Heart left ventricle (tissue), 16 donors: Measurements from ENCODE around the gene PARD6A. TPM values are rescaled to one million over a fixed set of nuclear protein-coding genes. Genes with fewer than 3 reads are reported as not detected.

ENCODE experiments used
- ATAC-seq, 4 donors: fragments of 200-7000 bp; cut with Tn5 transposase; one replicate each; pipeline ENCODE4 v1.9.1; 2020 to 2022; ENCODE audit warnings: moderate library complexity in 4 of 4, mild to moderate bottlenecking in 3 of 4, moderate number of reproducible peaks in 1 of 4
- DNase-seq, 5 donors: peaks; one replicate each; pipeline ENCODE4 v3.0.0-alpha.2; 2020
- H3K27ac ChIP-seq, 12 donors: fragments of 200-600 bp; sonication (generic) in 4 of 12; one replicate each; pipeline versions ENCODE4 v1.5.0 to v1.8.0; 2016 to 2022; ENCODE audit warnings: mild to moderate bottlenecking in 2 of 12
- H3K27me3 ChIP-seq, 9 donors: fragments of 200-600 bp; sonication (generic) in 2 of 9; one replicate each; pipeline versions ENCODE4 v1.5.1 to v1.8.0; 2016 to 2022; ENCODE audit warnings: mild to moderate bottlenecking in 3 of 9
- H3K36me3 ChIP-seq, 9 donors: fragments of 200-600 bp; sonication (generic) in 2 of 9; one replicate each; pipeline versions ENCODE4 v1.5.0 to v1.8.0; 2018 to 2022; ENCODE audit warnings: mild to moderate bottlenecking in 2 of 9
- H3K4me1 ChIP-seq, 12 donors: fragments of 200-600 bp; sonication (generic) in 4 of 12; one replicate each; pipeline versions ENCODE4 v1.5.0 to v1.8.0; 2016 to 2022; ENCODE audit warnings: mild to moderate bottlenecking in 3 of 12
- H3K4me3 ChIP-seq, 12 donors: fragments of 200-600 bp; sonication (generic) in 4 of 12; one replicate each; pipeline versions ENCODE4 v1.5.0 to v1.8.0; 2017 to 2022; ENCODE audit warnings: mild to moderate bottlenecking in 9 of 12, moderate library complexity in 4 of 12
- H3K9me3 ChIP-seq, 12 donors: fragments of 200-600 bp; sonication (generic) in 4 of 12; one replicate each; pipeline versions ENCODE4 v1.5.0 to v1.8.0; 2016 to 2022; ENCODE audit warnings: mild to moderate bottlenecking in 1 of 12
- CTCF ChIP-seq, 12 donors: fragments of 200-600 bp; sonication (generic) in 4 of 12; IDR thresholded peaks; one replicate each; pipeline versions ENCODE4 v1.5.0 to v1.8.0; 2018 to 2022; ENCODE audit warnings: antibody characterized with exemption in 12 of 12, mild to moderate bottlenecking in 5 of 12
- POLR2A ChIP-seq, 2 donors: fragments of 450-650 bp; IDR thresholded peaks; one replicate each; pipeline ENCODE4 v1.6.1; 2017; ENCODE audit warnings: antibody characterized with exemption in 2 of 2, mild to moderate bottlenecking in 2 of 2, moderate library complexity in 2 of 2
- WGBS, 4 donors: extraction: QIAGEN DNeasy Blood & Tissue Kit in 2 of 4; methylation state at CpG; one replicate each; pipeline versions ENCODE4 v1.1.5 to v1.1.7; 2013 to 2018; 5-methylcytosine and 5-hydroxymethylcytosine counted together
- intact Hi-C, 10 donors: fragments of 100-400 bp; cut with DNase I; formaldehyde crosslinking; loops; one replicate each; pipeline versions ENCODE4 v1.11.1 to v1.14.2; 2022
- polyA plus RNA-seq, 2 donors: library from polyadenylated mRNA; stranded (reverse); fragments of 200-250 nt; gene quantifications; one replicate each; pipeline ENCODE4 v1.2.3, GENCODE V29; 2013
- total RNA-seq, 9 donors: library from RNA; depleted of rRNA in 2 of 9; stranded (reverse); fragments of >200 nt in 2 of 9; fragmentation: NEBNext Ultra II Directional in 3 of 9; extraction: Animal tissue kit (Norgen Biotek cat#: 25700) in 3 of 9; gene quantifications; one replicate each; pipeline versions ENCODE4 v1.1.0 to v1.2.4, GENCODE V29; 2016 to 2023
- donor health status: ischemic (EF 13 %, LVEDD 7.1; RV severe dilation, severe dysfunction).
- donor health status: healthy with polysubstance abuse.
- donor health status: DM: no; HTN: yes; CAD: no.
- donor health status: DM: no; HTN: no; CAD: no.
- donor health status: ischemic (EF 25% LVEDD 6.9; RV normal size, moderate dysfunction).
- donor health status: ischemic (EF 25% LVEDD 5.7; RV mildly dilated, moderate dysfunction).
- donor health status: healthy.
- donor health status: DM: yes; HTN: yes; CAD: no.
- donor health status: ischemic (EF 35%, LVEDD 5.7; RV mildly dilated, moderate dysfunction).
- donor health status: nonischemic (EF 11% LVEDD 7.7; RV severe dilation, severe dysfunction).
- donor health status: DM: yes; HTN: yes; CAD: no.
- donor health status: PGD.
- donor health status: ischemic (EF 29% LVEDD 5.4; RV normal size, mild dysfunction).
- donor health status: nonischemic (EF 23%, LVEDD 6.1; RV moderate dilation, normal function).

The PARD6A gene
- total and polyA plus RNA-seq, 11 donors, result 1.7 to 7.0 (median 2.9) TPM

GRCh38 chr16:67641779-67642708 is 18.7 kb upstream of the PARD6A start:
- ATAC-seq, result peak; percentile 88 to 97 (median 94)
- H3K27me3 ChIP-seq, result peaks cover 0 to 29% (median 18%) of the 10 kb centered on the region in 9 donors
- H3K4me3 ChIP-seq, result no peak overlapping the region
- TF ChIP-seq POLR2A (IDR thresholded peaks at IDR 0.05), result no peak
- H3K9me3 ChIP-seq, result no peaks in the 10 kb centered on the region
- WGBS, 4 donors, result 44 to 62% (median 47%) methylated on average over 6 to 10 of the region's 10 CpGs
- intact Hi-C loops, result loop anchor here in 6 of 10 donors (5.0 to 10.0 kb wide), 3 partner anchors 75 to 97 kb away; partner anchors contain the start of gene CTCF (in 4 of the 6)
- peaks cover 0 to 30% (median 12%) of the 10 kb centered on the region in 12 donors for H3K4me1 ChIP-seq
- H3K27ac ChIP-seq, result peak overlapping the region in 7 of 12 donors; percentile 16 to 54 (median 45)
- DNase-seq, result peak in 4 of 5 donors; percentile 76 to 90 (median 81)
- H3K36me3 ChIP-seq, result peaks cover 0 to 32% (median 22%) of the 10 kb centered on the region in 9 donors

GRCh38 chr16:67644038-67644437 is 16.7 kb upstream of the PARD6A start:
- no peaks in the 10 kb centered on the region for H3K9me3 ChIP-seq
- no peak for DNase-seq
- ATAC-seq, result no peak
- intact Hi-C loops, result loop anchor here in 7 of 10 donors (1.0 to 10.0 kb wide), 5 partner anchors 77 to 123 kb away; partner anchors contain the start of gene CTCF (in 5 of the 7)
- peaks cover 15 to 49% (median 33%) of the 10 kb centered on the region in 9 donors for H3K27me3 ChIP-seq
- H3K4me1 ChIP-seq, result peaks cover 0 to 40% (median 12%) of the 10 kb centered on the region in 12 donors
- WGBS, 4 donors, result 90 to 96% (median 93%) methylated on average over 9 of the region's 9 CpGs
- no peak overlapping the region for H3K4me3 ChIP-seq
- H3K27ac ChIP-seq, result no peak overlapping the region
- peaks cover 0 to 13% (median 3%) of the 10 kb centered on the region in 9 donors for H3K36me3 ChIP-seq
- no peak for TF ChIP-seq POLR2A (IDR thresholded peaks at IDR 0.05)
- TF ChIP-seq CTCF (IDR thresholded peaks at IDR 0.05), result no peak

- 86 to 97% (median 88%) methylated on average over 4 to 15 of the region's 15 CpGs for WGBS, 4 donors
- peaks cover 15 to 59% (median 43%) of the 10 kb centered on the region in 9 donors for H3K27me3 ChIP-seq
- ATAC-seq, result no peak
- TF ChIP-seq CTCF (IDR thresholded peaks at IDR 0.05) (no peak), POLR2A (IDR thresholded peaks at IDR 0.05) (no peak)
- peaks cover 0 to 37% (median 13%) of the 10 kb centered on the region in 12 donors for H3K4me1 ChIP-seq
- H3K36me3 ChIP-seq, result no peaks in the 10 kb centered on the region
- peak overlapping the region in 9 of 12 donors; percentile 7 to 57 (median 42) for H3K4me3 ChIP-seq
- H3K27ac ChIP-seq, result peak overlapping the region in 1 of 12 donors; percentile 59
- no peaks in the 10 kb centered on the region for H3K9me3 ChIP-seq
- intact Hi-C loops, result loop anchor here in 4 of 10 donors (2.0 to 10.0 kb wide), 3 partner anchors 83 to 123 kb away; partner anchors contain the start of gene CTCF (in 1 of the 4)
- DNase-seq, result no peak
These were observed 15.2 kb upstream of the PARD6A start for GRCh38 chr16:67645397-67646121.

GRCh38 chr16:67647111-67647651 is 13.6 kb upstream of the PARD6A start:
- no peak overlapping the region for H3K27ac ChIP-seq
- intact Hi-C loops, result loop anchor here in 3 of 10 donors (5.0 to 10.0 kb wide), 2 partner anchors 102 to 125 kb away; no protein-coding TSS in a partner anchor
- H3K36me3 ChIP-seq, result no peaks in the 10 kb centered on the region
- no peak for TF ChIP-seq CTCF (IDR thresholded peaks at IDR 0.05)
- H3K27me3 ChIP-seq, result peaks cover 15 to 72% (median 54%) of the 10 kb centered on the region in 9 donors
- DNase-seq (no peak), ATAC-seq (no peak)
- 71 to 85% (median 73%) methylated on average over 13 to 15 of the region's 15 CpGs for WGBS, 4 donors
- peaks cover 0 to 29% (median 9%) of the 10 kb centered on the region in 12 donors for H3K4me1 ChIP-seq
- no peak overlapping the region for H3K4me3 ChIP-seq
- no peaks in the 10 kb centered on the region for H3K9me3 ChIP-seq
